ENCODE results near the gene RBP2.
"Not testable (repeated sequence)": the region's sequence is repeated elsewhere in the genome, so short reads cannot be mapped to it uniquely, and the experiment has no call there.

RBP2 gene

GRCh38 chr3:139418144-139418543 lies 58.2 kb downstream of the RBP2 start:
- intact Hi-C loops (cut with DNase I) = no loop called here
- no peak for DNase-seq

- DNase-seq = no peak
- intact Hi-C loops (cut with DNase I) = no loop called here
Observed at GRCh38 chr3:139416275-139416674, 60.0 kb downstream of the RBP2 start.

GRCh38 chr3:139414608-139415224 lies 61.6 kb downstream of the RBP2 start:
- peak in 8 of 42 donors; percentile 7 to 56 (median 30) for DNase-seq
- intact Hi-C loops (cut with DNase I) = no loop called here

DNA sequence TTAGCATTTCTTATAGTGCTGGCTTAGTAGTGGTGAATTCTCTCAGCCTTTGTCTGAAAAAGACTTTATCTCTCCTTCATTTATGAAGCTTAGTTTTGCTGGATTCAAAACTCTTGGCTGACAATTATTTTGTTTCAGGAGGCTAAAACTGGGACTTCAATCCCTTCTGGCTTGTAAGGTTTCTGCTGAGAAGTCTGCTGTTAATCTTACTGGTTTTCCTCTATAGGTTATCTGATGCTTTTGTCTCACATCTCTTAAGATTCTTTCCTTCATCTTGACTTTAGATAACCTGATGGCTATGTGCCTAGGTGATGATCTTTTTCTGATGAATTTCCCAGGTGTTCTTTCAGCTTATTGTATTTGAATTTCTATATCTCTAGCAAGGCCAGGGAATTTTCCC lies 63.4 kb downstream of the RBP2 start:
- intact Hi-C loops (cut with DNase I); DNase-seq: not testable (repeated sequence)
